ENCODE results near the gene RRAS2. TPM values are rescaled to one million over a fixed set of nuclear protein-coding genes. Genes with fewer than 3 reads are reported as not detected.

The RRAS2 gene
- polyA plus RNA-seq, 3 donors = 0.19 to 0.31 TPM; not detected in 1

DNA sequence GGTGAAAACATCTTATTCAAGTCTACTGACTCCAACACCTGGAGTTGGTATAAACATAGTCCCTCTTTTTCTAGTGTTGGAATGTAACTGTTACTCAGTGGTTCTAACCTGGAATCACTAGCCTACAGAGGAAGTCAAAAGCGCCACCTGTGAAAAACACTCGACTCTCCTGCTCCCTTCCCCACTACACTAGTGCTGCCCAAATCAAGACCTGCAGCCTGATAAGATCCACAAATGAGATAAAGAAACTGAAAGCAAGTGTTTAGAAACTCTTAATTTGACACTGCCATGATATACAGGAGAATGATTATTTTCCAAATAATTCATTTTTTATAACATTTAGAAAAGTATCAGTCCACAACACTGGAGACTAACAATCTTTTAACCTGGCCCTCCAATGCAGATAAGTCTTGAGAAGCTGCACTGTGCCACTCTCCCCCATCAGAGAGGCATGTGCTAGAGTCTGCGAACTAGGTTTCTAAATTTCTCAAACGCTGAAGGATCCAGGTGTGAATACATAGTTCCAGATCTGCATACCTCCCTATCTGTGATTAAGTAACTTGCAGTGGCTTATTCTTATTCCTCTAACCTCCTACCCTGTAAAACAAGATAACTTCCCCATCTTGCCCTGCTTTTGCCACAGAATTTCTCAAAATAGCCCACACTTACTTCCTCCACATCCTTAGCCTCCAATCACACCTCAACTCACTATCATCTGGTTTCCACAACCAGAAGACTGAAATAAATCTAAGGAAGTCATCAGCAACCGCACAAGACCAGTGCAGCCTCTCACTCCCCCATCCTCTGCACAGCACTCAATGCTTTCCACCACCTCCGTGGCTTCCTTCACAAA is 88.1 kb downstream of the RRAS2 start:
- Histone ChIP-seq H4K20me1 (ENCODE audit: insufficient read depth, low read length) (no peaks in the 10 kb centered on the region), H3K79me2 (ENCODE audit: insufficient read depth, low read length) (no peaks in the 10 kb centered on the region), H3K4me3 (replicated peaks in 1 of 3; ENCODE audit: low read depth in 2 of 3, low read length in 3 of 3) (no peak overlapping the region), H3K4me1 (ENCODE audit: control insufficient read depth in 1 of 2, insufficient read depth in 2 of 2, low read length in 2 of 2) (peaks cover 17 to 20% of the 10 kb centered on the region in 2 donors), H3K9me3 (replicated peaks in 1 of 2; ENCODE audit: control insufficient read depth in 1 of 2, insufficient read depth in 1 of 2, low read length in 2 of 2) (no peaks in the 10 kb centered on the region), H2AFZ (ENCODE audit: insufficient read depth, low read depth, low read length, poor library complexity, severe bottlenecking) (no peak overlapping the region), H3K9ac (ENCODE audit: insufficient read depth, low read length, poor library complexity, severe bottlenecking) (no peak overlapping the region), H3K4me2 (replicated peaks; ENCODE audit: extremely low read depth, low read length, poor library complexity, severe bottlenecking) (peak overlapping the region; percentile 1), H3K36me3 (replicated peaks in 1 of 2; ENCODE audit: control insufficient read depth in 1 of 2, insufficient read depth in 2 of 2, low read length in 2 of 2) (no peaks in the 10 kb centered on the region), H3K27me3 (ENCODE audit: control insufficient read depth in 2 of 2, insufficient read depth in 2 of 2, low read length in 2 of 2) (peaks cover 16 to 20% of the 10 kb centered on the region in 2 donors), H3K27ac (ENCODE audit: low read depth in 1 of 2, low read length in 2 of 2) (no peak overlapping the region)
- no peak for TF ChIP-seq CTCF (IDR thresholded peaks at IDR 0.05)
- peak overlapping the region in 3 of 7 donors; percentile 1 to 27 (median 26) for H3K27ac Mint-ChIP-seq
- H3K36me3 Mint-ChIP-seq = peaks cover 0 to 2% of the 10 kb centered on the region in 2 donors
- peak overlapping the region in 1 of 2 donors; percentile 46 for H3K4me3 Mint-ChIP-seq
- no peaks in the 10 kb centered on the region for H3K9me3 Mint-ChIP-seq
- intact Hi-C loops (cut with micrococcal nuclease) = no loop called here
- H3K4me1 Mint-ChIP-seq = peaks cover 21% of the 10 kb centered on the region
- DNase-seq = peak; percentile 5 to 30 (median 6)
- H3K27me3 Mint-ChIP-seq (ENCODE audit: low read depth in 3 of 3) = peaks cover 10 to 37% (median 12%) of the 10 kb centered on the region in 3 donors
- 0% methylated on average over 2 of the region's 6 CpGs for WGBS (ENCODE audit: insufficient coverage)

DNA sequence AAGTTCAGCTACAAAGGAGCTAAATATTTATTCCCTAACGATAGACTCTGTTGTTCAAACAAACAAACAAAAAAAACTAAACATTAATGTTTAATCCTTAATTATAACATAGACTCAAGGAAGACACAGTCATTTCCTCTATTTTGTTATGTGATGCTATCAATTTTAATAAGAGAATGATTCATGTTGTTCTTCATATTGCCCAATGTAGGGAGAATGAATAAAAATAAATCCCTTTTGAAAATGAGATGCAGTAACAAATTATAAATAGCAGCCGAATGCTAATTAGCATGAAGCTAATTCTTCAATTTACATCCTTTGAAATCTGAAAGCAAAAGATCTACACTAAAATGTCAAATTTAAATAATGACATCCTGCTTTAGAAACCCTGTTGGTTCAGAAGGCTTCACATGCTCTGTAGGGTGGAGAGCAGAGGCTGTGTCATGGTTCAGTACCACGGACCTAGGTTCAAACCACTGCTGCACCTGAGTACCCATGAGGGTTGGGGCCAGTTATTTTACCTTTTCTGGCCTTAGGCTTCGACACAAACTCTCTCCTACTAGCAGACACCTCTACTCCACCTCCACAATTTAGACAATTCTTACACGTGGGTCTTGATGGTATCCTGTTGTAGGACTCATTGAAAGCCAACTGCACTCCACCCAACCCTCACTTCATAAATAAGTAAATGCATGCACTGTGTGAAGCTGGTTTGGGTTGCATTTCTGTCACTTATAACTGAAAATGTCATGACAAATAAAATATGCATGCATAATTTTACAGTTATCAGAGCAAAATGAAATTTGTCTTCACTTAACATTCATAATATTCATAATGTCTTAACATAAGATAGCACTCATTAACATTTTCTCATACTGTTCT is 89.0 kb downstream of the RRAS2 start:
- no peak overlapping the region for H2AFZ ChIP-seq (ENCODE audit: insufficient read depth, low read depth, low read length, poor library complexity, severe bottlenecking)
- no peaks in the 10 kb centered on the region for H3K9me3 ChIP-seq (replicated peaks in 1 of 2; ENCODE audit: control insufficient read depth in 1 of 2, insufficient read depth in 1 of 2, low read length in 2 of 2)
- no peak overlapping the region for H3K4me3 ChIP-seq (replicated peaks in 1 of 3; ENCODE audit: low read depth in 2 of 3, low read length in 3 of 3)
- H3K9ac ChIP-seq (ENCODE audit: insufficient read depth, low read length, poor library complexity, severe bottlenecking) = no peak overlapping the region
- no peaks in the 10 kb centered on the region for H3K79me2 ChIP-seq (ENCODE audit: insufficient read depth, low read length)
- peaks cover 12 to 32% (median 17%) of the 10 kb centered on the region in 3 donors for H3K27me3 Mint-ChIP-seq (ENCODE audit: low read depth in 3 of 3)
- peaks cover 0 to 2% of the 10 kb centered on the region in 2 donors for H3K36me3 Mint-ChIP-seq
- no peak overlapping the region for H3K4me3 Mint-ChIP-seq
- no peaks in the 10 kb centered on the region for H3K36me3 ChIP-seq (replicated peaks in 1 of 2; ENCODE audit: control insufficient read depth in 1 of 2, insufficient read depth in 2 of 2, low read length in 2 of 2)
- 58% methylated on average over 2 of the region's 5 CpGs for WGBS (ENCODE audit: insufficient coverage)
- TF ChIP-seq CTCF (IDR thresholded peaks at IDR 0.05) = no peak
- no peak overlapping the region for H3K4me2 ChIP-seq (replicated peaks; ENCODE audit: extremely low read depth, low read length, poor library complexity, severe bottlenecking)
- no peaks in the 10 kb centered on the region for H4K20me1 ChIP-seq (ENCODE audit: insufficient read depth, low read length)
- no peak overlapping the region for H3K27ac ChIP-seq (ENCODE audit: low read depth in 1 of 2, low read length in 2 of 2)
- H3K4me1 ChIP-seq (ENCODE audit: control insufficient read depth in 1 of 2, insufficient read depth in 2 of 2, low read length in 2 of 2) = peaks cover 17 to 20% of the 10 kb centered on the region in 2 donors
- no peak for DNase-seq
- no peaks in the 10 kb centered on the region for H3K9me3 Mint-ChIP-seq
- H3K27ac Mint-ChIP-seq = no peak overlapping the region
- intact Hi-C loops (cut with micrococcal nuclease) = no loop called here
- peaks cover 14 to 15% of the 10 kb centered on the region in 2 donors for H3K27me3 ChIP-seq (ENCODE audit: control insufficient read depth in 2 of 2, insufficient read depth in 2 of 2, low read length in 2 of 2)
- H3K4me1 Mint-ChIP-seq = peaks cover 21% of the 10 kb centered on the region

Measured in CD14-positive monocyte (primary cell).